OCI-LY3 (cell line): ENCODE measurements around the gene ZNF644.

Experiments used
- EZH2phosphoT487 ChIP-seq: fragments of 200-600 bp; shearing (Covaris generic); IDR thresholded peaks from 2 replicates; pipeline ENCODE4 v1.6.1; 2018; ENCODE audit warnings: antibody characterized with exemption, mixed run types, low read depth
- TF ChIP-seq, protein P1 (sequence below): fragments of 200-600, 300-600 bp; sonication (generic); IDR thresholded peaks from 2 replicates; pipeline ENCODE4 v1.5.1; 2014; ENCODE audit warnings: antibody characterized with exemption, low read length, low read depth

DNA sequence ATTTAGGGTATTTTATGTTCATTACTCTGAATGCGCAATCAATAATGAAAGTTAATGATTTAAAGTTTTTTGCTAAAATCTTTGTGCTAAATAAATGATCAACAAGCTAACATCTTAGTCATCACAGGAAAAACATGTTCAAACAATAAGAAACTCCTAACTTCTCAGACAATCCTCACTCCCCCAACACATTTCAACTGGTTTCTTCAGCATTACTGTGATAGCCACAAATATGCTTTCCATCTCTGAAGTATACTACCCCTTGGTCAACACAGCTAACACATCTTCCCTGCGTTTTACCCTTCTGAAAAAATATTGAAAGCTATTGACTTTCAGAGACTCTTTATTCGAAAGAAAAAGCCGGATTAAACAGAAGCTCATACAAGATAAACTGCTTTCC lies 85.8 kb downstream of the ZNF644 start:
- TF ChIP-seq, protein P1, sequence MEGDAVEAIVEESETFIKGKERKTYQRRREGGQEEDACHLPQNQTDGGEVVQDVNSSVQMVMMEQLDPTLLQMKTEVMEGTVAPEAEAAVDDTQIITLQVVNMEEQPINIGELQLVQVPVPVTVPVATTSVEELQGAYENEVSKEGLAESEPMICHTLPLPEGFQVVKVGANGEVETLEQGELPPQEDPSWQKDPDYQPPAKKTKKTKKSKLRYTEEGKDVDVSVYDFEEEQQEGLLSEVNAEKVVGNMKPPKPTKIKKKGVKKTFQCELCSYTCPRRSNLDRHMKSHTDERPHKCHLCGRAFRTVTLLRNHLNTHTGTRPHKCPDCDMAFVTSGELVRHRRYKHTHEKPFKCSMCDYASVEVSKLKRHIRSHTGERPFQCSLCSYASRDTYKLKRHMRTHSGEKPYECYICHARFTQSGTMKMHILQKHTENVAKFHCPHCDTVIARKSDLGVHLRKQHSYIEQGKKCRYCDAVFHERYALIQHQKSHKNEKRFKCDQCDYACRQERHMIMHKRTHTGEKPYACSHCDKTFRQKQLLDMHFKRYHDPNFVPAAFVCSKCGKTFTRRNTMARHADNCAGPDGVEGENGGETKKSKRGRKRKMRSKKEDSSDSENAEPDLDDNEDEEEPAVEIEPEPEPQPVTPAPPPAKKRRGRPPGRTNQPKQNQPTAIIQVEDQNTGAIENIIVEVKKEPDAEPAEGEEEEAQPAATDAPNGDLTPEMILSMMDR = no peak
- TF ChIP-seq EZH2phosphoT487 = no peak
